HepG2 (cell line): ENCODE measurements around the gene GPN2. TPM values are rescaled to one million over a fixed set of nuclear protein-coding genes. Genes with fewer than 3 reads are reported as not detected.

Source experiments
- BORCS8-MEF2B ChIP-seq: sonication (generic); formaldehyde crosslinking; IDR thresholded peaks from 2 replicates; pipeline ENCODE4 v1.8.0; 2022; ENCODE audit warnings: mild to moderate bottlenecking, missing genetic modification reagents
- DNMT1 ChIP-seq: sonication (generic); formaldehyde crosslinking; IDR thresholded peaks from 2 replicates; pipeline ENCODE4 v1.5.1; 2020; ENCODE audit warnings: mild to moderate bottlenecking, missing genetic modification reagents
- FOSL2 ChIP-seq: sonication (generic); formaldehyde crosslinking; IDR thresholded peaks from 2 replicates; pipeline ENCODE4 v1.4.0; 2020; ENCODE audit warnings: missing genetic modification reagents
- GATAD1 ChIP-seq: IDR thresholded peaks from 2 replicates; pipeline ENCODE4 v1.6.1; 2016; ENCODE audit warnings: missing genetic modification reagents, missing compliant biosample characterization
- GPN1 ChIP-seq: sonication (generic); formaldehyde crosslinking; IDR thresholded peaks from 2 replicates; pipeline ENCODE4 v1.5.1; 2020; ENCODE audit warnings: missing genetic modification reagents, borderline replicate concordance
- HDAC2 ChIP-seq: sonication (generic); formaldehyde crosslinking; IDR thresholded peaks from 2 replicates; pipeline ENCODE4 v1.4.0; 2020; ENCODE audit warnings: missing genetic modification reagents
- IKZF1 ChIP-seq: fragments of 450-650 bp; IDR thresholded peaks from 2 replicates; pipeline ENCODE4 v1.7.1; 2016
- KLF12 ChIP-seq: sonication (generic); formaldehyde crosslinking; IDR thresholded peaks from 2 replicates; pipeline ENCODE4 v1.4.0; 2020; ENCODE audit warnings: missing genetic modification reagents, borderline replicate concordance
- TEAD3 ChIP-seq: optimal IDR thresholded peaks from 2 replicates; pipeline ENCODE3; 2016; ENCODE audit warnings: borderline replicate concordance
- TFE3 ChIP-seq: IDR thresholded peaks from 2 replicates; pipeline ENCODE4 v1.6.1; 2016
- TOE1 ChIP-seq: sonication (generic); formaldehyde crosslinking; IDR thresholded peaks from 2 replicates; pipeline ENCODE4 v1.4.0; 2020; ENCODE audit warnings: mild to moderate bottlenecking, missing genetic modification reagents
- ZHX1 ChIP-seq: sonication (generic); formaldehyde crosslinking; IDR thresholded peaks from 2 replicates; pipeline ENCODE4 v1.8.1; 2022; ENCODE audit warnings: low read depth, mild to moderate bottlenecking, missing genetic modification reagents
- ZNF136 ChIP-seq: sonication (generic); formaldehyde crosslinking; IDR thresholded peaks from 2 replicates; pipeline ENCODE4 v1.8.1; 2022; ENCODE audit warnings: low read depth, mild to moderate bottlenecking, moderate library complexity, missing genetic modification reagents
- ZNF256 ChIP-seq: sonication (generic); formaldehyde crosslinking; conservative IDR thresholded peaks from 2 replicates; pipeline ENCODE4 v1.4.0; 2020; ENCODE audit warnings: missing genetic modification reagents
- ZNF383 ChIP-seq: sonication (generic); formaldehyde crosslinking; IDR thresholded peaks from 2 replicates; pipeline ENCODE4 v1.4.0; 2020; ENCODE audit warnings: missing genetic modification reagents, mild to moderate bottlenecking, borderline replicate concordance
- ZNF44 ChIP-seq: sonication (generic); formaldehyde crosslinking; IDR thresholded peaks from 2 replicates; pipeline ENCODE4 v1.5.1; 2020; ENCODE audit warnings: mild to moderate bottlenecking, missing genetic modification reagents
- ZNF550 ChIP-seq: sonication (generic); formaldehyde crosslinking; IDR thresholded peaks from 2 replicates; pipeline ENCODE4 v1.4.0; 2020; ENCODE audit warnings: mild to moderate bottlenecking, missing genetic modification reagents, borderline replicate concordance
- ZNF563 ChIP-seq: sonication (generic); formaldehyde crosslinking; IDR thresholded peaks from 2 replicates; pipeline ENCODE4 v1.8.0; 2022; ENCODE audit warnings: mild to moderate bottlenecking, moderate library complexity, missing genetic modification reagents
- ZNF646 ChIP-seq: sonication (generic); formaldehyde crosslinking; IDR thresholded peaks from 2 replicates; pipeline ENCODE4 v1.9.0; 2021; ENCODE audit warnings: mild to moderate bottlenecking, missing genetic modification reagents
- ZNF790 ChIP-seq: sonication (generic); formaldehyde crosslinking; IDR thresholded peaks from 2 replicates; pipeline ENCODE4 v1.8.0; 2022; ENCODE audit warnings: missing genetic modification reagents, mild to moderate bottlenecking, borderline replicate concordance
- ZNF883 ChIP-seq: sonication (generic); formaldehyde crosslinking; IDR thresholded peaks from 2 replicates; pipeline ENCODE4 v1.5.1; 2020; ENCODE audit warnings: mild to moderate bottlenecking, missing genetic modification reagents; ENCODE audit errors: not compliant biosample characterization
- polyA plus RNA-seq, 8 experiments: library from polyadenylated mRNA; depleted of rRNA in 3 of 8; stranded (reverse) in 7 of 8; unstranded in 1 of 8; fragments of >200 nt; fragmentation: Illumina TruSeq in 4 of 8; extraction: Trizol in 4 of 8; gene quantifications; 2 replicates each; pipeline versions ENCODE4 v1.2.1 to v1.2.3, GENCODE V29; 2011 to 2016; ENCODE audit warnings: low read depth in 4 of 8, missing spikeins in 1 of 8, mixed read lengths in 1 of 8; ENCODE audit not compliant: insufficient read depth in 1 of 8
- total RNA-seq, 5 experiments: library from RNA; depleted of rRNA; stranded (reverse); fragments of >200 nt; fragmentation: Illumina TruSeq; extraction: Trizol; gene quantifications; 2 replicates each; pipeline ENCODE4 v1.2.3, GENCODE V29; 2016; ENCODE audit warnings: low read depth in 1 of 5

Gene GPN2
- total and polyA plus RNA-seq, 2 of the 13 experiments (the other 11 are each of a cell fraction or from before 2014, with no cell fraction given): 19.3 to 38.9 TPM

GRCh38 chr1:26913389-26913753 is 23.3 kb upstream of the GPN2 start (continued):
- TF ChIP-seq ZHX1 (CRISPR knock-in tag) (no peak), ZNF790 (0 out of 2 replicates have a peak, but pooled peaks have one; percentile 17), ZNF256 (CRISPR knock-in tag) (no peak), TEAD3 (CRISPR knock-in tag) (no peak), ZNF383 (CRISPR knock-in tag) (no peak), FOSL2 (no peak), GATAD1 (CRISPR knock-in tag) (no peak), ZNF883 (CRISPR knock-in tag) (no peak), ZNF550 (no peak), HDAC2 (CRISPR knock-in tag) (no peak), TFE3 (CRISPR knock-in tag) (no peak), KLF12 (CRISPR knock-in tag) (no peak), ZNF136 (CRISPR knock-in tag) (no peak), DNMT1 (no peak), GPN1 (no peak), ZNF44 (CRISPR knock-in tag) (no peak), TOE1 (CRISPR knock-in tag) (no peak), ZNF646 (CRISPR knock-in tag) (no peak), BORCS8-MEF2B (CRISPR knock-in tag) (no peak; the same call in 1 of the 2 replicates), IKZF1 (no peak), ZNF563 (CRISPR knock-in tag) (peak; percentile 27; the same call in 1 of the 2 replicates)
